HG03442 (cell line): ENCODE results near the gene ZNF439.
"Not testable (repeated sequence)": the region's sequence is repeated elsewhere in the genome, so short reads cannot be mapped to it uniquely, and the experiment has no call there.

Experiments
- ATAC-seq: cut with Tn5 transposase; IDR thresholded peaks from one replicate; pipeline ENCODE4 v1.9.1; 2021; ENCODE audit warnings: mild to moderate bottlenecking, moderate library complexity; ENCODE audit not compliant: unreplicated experiment

Gene ZNF439

GRCh38 chr19:11848594-11849469 is at the start of gene ZNF439:
Gene ZNF439 (plus strand): TSS chr19:11848726. CDS start chr19:11848868, 142 bp downstream.
- peak; percentile 69 for ATAC-seq

- ATAC-seq: no peak
Observed at GRCh38 chr19:11806354-11807098, 42.0 kb upstream of the ZNF439 start.

GRCh38 chr19:11807099-11807380 is 41.5 kb upstream of the ZNF439 start:
- no peak for ATAC-seq

- ATAC-seq: no peak
Observed at GRCh38 chr19:11813703-11814028, 34.9 kb upstream of the ZNF439 start.

- peak; percentile 95 for ATAC-seq
Observed at GRCh38 chr19:11814029-11814699, 34.4 kb upstream of the ZNF439 start, which contains the start of gene ZNF440. Gene ZNF440 (plus strand): TSS chr19:11814273. CDS start chr19:11814448, 175 bp downstream.

GRCh38 chr19:11814700-11815035 is 33.9 kb upstream of the ZNF439 start:
- no peak for ATAC-seq

- no peak for ATAC-seq
Observed at GRCh38 chr19:11821474-11822109, 26.9 kb upstream of the ZNF439 start.

- ATAC-seq: not testable (repeated sequence)
Observed at GRCh38 chr19:11828957-11829876, 19.3 kb upstream of the ZNF439 start.

GRCh38 chr19:11832253-11832912 is 16.1 kb upstream of the ZNF439 start:
- ATAC-seq: no peak

- ATAC-seq: no peak
Observed at GRCh38 chr19:11833541-11833940, 15.0 kb upstream of the ZNF439 start.

- ATAC-seq: not testable (repeated sequence)
Observed at GRCh38 chr19:11835626-11836066, 12.9 kb upstream of the ZNF439 start.

- ATAC-seq: no peak
Observed at GRCh38 chr19:11843722-11844121, 4.8 kb upstream of the ZNF439 start.

- ATAC-seq: not testable (repeated sequence)
Observed at GRCh38 chr19:11847615-11848014, 911 bp upstream of the ZNF439 start.

GRCh38 chr19:11848200-11848593 is 329 bp upstream of the ZNF439 start:
- no peak for ATAC-seq

- not testable (repeated sequence) for ATAC-seq
Observed at GRCh38 chr19:11850289-11850688, 1.8 kb downstream of the ZNF439 start.

- ATAC-seq: no peak
Observed at GRCh38 chr19:11853358-11853757, 4.8 kb downstream of the ZNF439 start.

GRCh38 chr19:11856596-11857250 is 8.2 kb downstream of the ZNF439 start:
- no peak for ATAC-seq

- no peak for ATAC-seq
Observed at GRCh38 chr19:11860721-11861120, 12.2 kb downstream of the ZNF439 start.

- no peak for ATAC-seq
Observed at GRCh38 chr19:11861301-11861700, 12.8 kb downstream of the ZNF439 start.
